A549 (cell line): ENCODE measurements around the gene DAB2. TPM values are rescaled to one million over a fixed set of nuclear protein-coding genes. Genes with fewer than 3 reads are reported as not detected.
A peak's percentile ranks its signal among the peaks of the same experiment; 100 is the strongest.
"Not testable (repeated sequence)": the region's sequence is repeated elsewhere in the genome, so short reads cannot be mapped to it uniquely, and the experiment has no call there.

Source experiments
- ATAC-seq, 2 experiments: fragments of 200-7000 bp in 1 of 2; fragments of >200 bp in 1 of 2; cut with Nextera tagmentation in 1 of 2; cut with Tn5 transposase in 1 of 2; 3 replicates each; pipeline versions ENCODE4 v1.8.0 to v1.9.1; 2018 to 2020; ENCODE audit warnings: mild to moderate bottlenecking in 1 of 2, moderate library complexity in 1 of 2
- CTCF ChIA-PET: fragments of 300-600 bp; sonication (Branson Sonifier 250); formaldehyde crosslinking; extraction: SDS; loops from one replicate; lab custom pipeline; 2021; ENCODE audit warnings: antibody characterized with exemption, inconsistent platforms; lab: Yijun Ruan, JAX
- POLR2A ChIA-PET: fragments of 350-600 bp; formaldehyde crosslinking; extraction: SDS; loops from one replicate; lab custom pipeline; 2021; ENCODE audit warnings: antibody characterized with exemption, inconsistent platforms; lab: Yijun Ruan, JAX
- DNase-seq, 2 experiments: peaks; one replicate each; pipeline versions ENCODE4 v3.0.0 to v3.0.0-alpha.2; 2011 to 2016; ENCODE audit warnings: low read depth in 1 of 2, low spot score in 1 of 2
- FAIRE-seq: peaks from 2 replicates; lab custom pipeline; 2011; peaks lifted over from hg19 to GRCh38; lab: Jason Lieb, UNC
- H3K27ac ChIP-seq, 2 experiments: fragments of >200 bp; sonication (Bioruptor Twin); formaldehyde crosslinking; 3 replicates each; pipeline ENCODE4 v1.5.1; 2016 to 2017
- H3K4me1 ChIP-seq: fragments of >200 bp; sonication (Bioruptor Twin); formaldehyde crosslinking; 3 replicates; pipeline ENCODE4 v1.6.1; 2016
- H3K4me2 ChIP-seq: fragments of >200 bp; sonication (Bioruptor Twin); formaldehyde crosslinking; 3 replicates; pipeline ENCODE4 v1.6.1; 2016
- H3K4me3 ChIP-seq: fragments of >200 bp; sonication (Bioruptor Twin); formaldehyde crosslinking; 3 replicates; pipeline ENCODE4 v1.5.1; 2016
- H3K9me3 ChIP-seq: fragments of >200 bp; sonication (Bioruptor Twin); formaldehyde crosslinking; 3 replicates; pipeline ENCODE4 v1.6.1; 2016
- BHLHE40 ChIP-seq: IDR thresholded peaks from 2 replicates; pipeline ENCODE4 v1.6.1; 2012; ENCODE audit warnings: low read depth, low read length, inconsistent platforms
- EP300 ChIP-seq, 2 experiments: fragments of >200 bp; sonication (Bioruptor Twin); formaldehyde crosslinking; IDR thresholded peaks; 2 replicates in 1 of 2; 3 replicates in 1 of 2; pipeline ENCODE4 v1.6.1; 2016 to 2017
- HOXB5 ChIP-seq: fragments of 250-450 bp; sonication (Bioruptor Pico); IDR thresholded peaks from 2 replicates; pipeline ENCODE4 v1.5.0; 2020; ENCODE audit warnings: mild to moderate bottlenecking, moderate library complexity
- JUN ChIP-seq, 2 experiments: fragments of >200 bp; sonication (Bioruptor Twin); formaldehyde crosslinking; IDR thresholded peaks; 2 replicates in 1 of 2; 3 replicates in 1 of 2; pipeline ENCODE4 v1.6.1; 2016 to 2017
- MYC ChIP-seq: IDR thresholded peaks from 2 replicates; pipeline ENCODE4 v1.6.1; 2012; ENCODE audit warnings: mild to moderate bottlenecking, inconsistent platforms, low read length, improper control_type of control experiment, borderline replicate concordance
- RARB ChIP-seq: fragments of 250-450 bp; sonication (Bioruptor Pico); IDR thresholded peaks from 2 replicates; pipeline ENCODE4 v1.8.0; 2021; ENCODE audit warnings: mild to moderate bottlenecking, moderate library complexity
- RCOR1 ChIP-seq: fragments of 150-350 bp; IDR thresholded peaks from 2 replicates; pipeline ENCODE4 v1.6.1; 2014; ENCODE audit warnings: antibody characterized with exemption, low read length, low read depth
- RFX5 ChIP-seq: fragments of 450-650 bp; IDR thresholded peaks from 2 replicates; pipeline ENCODE4 v1.7.1; 2014; ENCODE audit warnings: antibody characterized with exemption, mild to moderate bottlenecking, moderate library complexity
- SMC3 ChIP-seq: fragments of >200 bp; sonication (Bioruptor Twin); formaldehyde crosslinking; IDR thresholded peaks from 3 replicates; pipeline ENCODE4 v1.6.1; 2018; ENCODE audit warnings: inconsistent platforms
- ZFP36 ChIP-seq: fragments of 450-650 bp; IDR thresholded peaks from 2 replicates; pipeline ENCODE4 v1.6.1; 2014; ENCODE audit warnings: borderline replicate concordance; ENCODE audit not compliant: partially characterized antibody
- ZNF302 ChIP-seq: fragments of 250-450 bp; sonication (Bioruptor Pico); IDR thresholded peaks from 2 replicates; pipeline ENCODE4 v1.9.0; 2021; ENCODE audit warnings: inconsistent platforms, mild to moderate bottlenecking, moderate library complexity
- ZSCAN20 ChIP-seq: fragments of 250-450 bp; sonication (Bioruptor Pico); IDR thresholded peaks from 2 replicates; pipeline ENCODE4 v1.8.0; 2022; ENCODE audit warnings: mild to moderate bottlenecking, moderate library complexity
- WGBS: methylation state at CpG from one replicate; pipeline ENCODE4 v1.1.6; 2017; ENCODE audit errors: missing lambda C conversion rate; 5-methylcytosine and 5-hydroxymethylcytosine counted together
- polyA plus RNA-seq, 4 experiments: library from polyadenylated mRNA; depleted of rRNA in 3 of 4; stranded (reverse); fragments of >200 nt; fragmentation: RNase III in 1 of 4; extraction: RNeasy Plus Mini Kit Qiagen cat#74134 plus additional on column Dnase treatment in 1 of 4; gene quantifications; 2 replicates in 3 of 4; 3 replicates in 1 of 4; pipeline ENCODE4 v1.2.3, GENCODE V29; 2011 to 2017
- TF ChIP-seq, protein P1 (sequence below): fragments of >200 bp; sonication (Bioruptor Twin); formaldehyde crosslinking; IDR thresholded peaks from 3 replicates; pipeline ENCODE4 v1.5.1; 2016

The DAB2 gene
- polyA plus RNA-seq, 2 of the 4 experiments (the other 2 are of a cell fraction) = 13.6 to 17.1 TPM

DNA sequence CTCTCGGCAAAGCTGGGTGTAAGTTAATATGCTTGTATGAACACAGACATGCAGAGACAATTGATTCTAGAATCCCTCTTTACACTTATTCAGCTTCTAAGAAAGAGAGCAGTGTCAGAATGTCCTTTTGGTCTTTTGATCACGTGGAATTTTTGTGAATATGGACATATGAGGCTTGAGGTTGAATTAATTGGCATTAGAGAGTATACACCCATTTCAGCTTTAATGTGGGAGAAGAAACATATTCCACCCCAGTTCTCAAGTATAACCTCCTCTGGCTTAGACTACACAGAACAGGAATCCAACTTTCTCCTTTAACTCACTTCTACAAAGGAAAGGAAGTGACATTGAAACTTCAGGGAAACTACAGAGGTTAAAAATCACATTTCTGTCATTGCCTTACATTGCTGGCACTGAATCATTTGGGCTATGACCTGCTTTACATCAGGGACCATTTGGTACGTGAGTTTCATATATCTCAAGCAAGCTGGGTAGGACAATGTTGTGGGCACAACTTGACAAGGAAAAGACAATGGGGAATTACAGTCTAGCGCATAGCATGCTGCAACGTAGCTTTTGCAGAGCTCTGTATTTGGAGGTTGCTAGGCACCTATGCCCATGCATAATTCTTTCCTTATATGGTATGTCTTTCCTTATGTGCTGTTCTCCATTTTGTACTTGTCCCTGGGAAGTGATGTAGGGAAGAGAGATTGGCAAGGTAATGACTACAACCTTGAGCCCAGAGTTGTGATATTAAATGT, 19.5 kb downstream of the DAB2 start:
- POLR2A ChIA-PET = no interaction called here
- no peak for TF ChIP-seq ZSCAN20 (CRISPR knock-in tag)
- TF ChIP-seq, all 56 proteins: peak for 0
- H3K4me1 ChIP-seq = peaks cover 22% of the 10 kb centered on the region
- CTCF ChIA-PET = interaction anchor here (1.1 to 2.1 kb wide), 4 partner anchors 20 to 188 kb away, joined by 3 to 10 read pairs (median 5); partner anchors contain the start of gene DAB2
- FAIRE-seq (no peak), ATAC-seq (peak in 1 of 2 experiments; percentile 53; a peak in 4 of 6 replicates), DNase-seq (no peak)
- H3K4me3 ChIP-seq = no peak overlapping the region
- no peaks in the 10 kb centered on the region for H3K9me3 ChIP-seq
- no peak overlapping the region for H3K4me2 ChIP-seq
- H3K27ac ChIP-seq = no peak overlapping the region
- 72% methylated on average over 5 of the region's 5 CpGs for WGBS

DNA sequence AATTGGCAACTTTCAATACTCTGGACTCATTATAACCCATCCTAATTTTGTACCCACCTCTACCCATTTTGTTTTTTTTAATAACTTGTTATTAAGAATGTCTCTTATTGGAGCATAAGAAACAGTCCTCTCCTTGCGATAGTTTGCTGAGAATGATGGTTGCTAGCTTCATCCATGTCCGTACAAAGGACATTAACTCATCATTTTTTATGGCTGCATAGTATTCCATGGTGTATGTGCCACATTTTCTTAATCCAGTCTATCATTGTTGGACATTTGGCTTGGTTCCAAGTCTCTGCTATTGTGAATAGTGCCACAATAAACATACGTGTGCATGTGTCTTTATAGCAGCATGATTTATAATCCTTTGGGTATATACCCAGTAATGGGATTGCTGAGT, 21.0 kb downstream of the DAB2 start:
- FAIRE-seq, H3K4me2 ChIP-seq, H3K9me3 ChIP-seq, H3K4me3 ChIP-seq, POLR2A ChIA-PET, DNase-seq, ATAC-seq, H3K27ac ChIP-seq: not testable (repeated sequence)
- H3K4me1 ChIP-seq = peaks cover 31% of the 10 kb centered on the region
- CTCF ChIA-PET = interaction anchor here (0.6 to 2.1 kb wide), 3 partner anchors 21 to 198 kb away, joined by 3 to 10 read pairs (median 3); partner anchors contain the start of gene DAB2
- 92% methylated on average over 3 of the region's 3 CpGs for WGBS

DNA sequence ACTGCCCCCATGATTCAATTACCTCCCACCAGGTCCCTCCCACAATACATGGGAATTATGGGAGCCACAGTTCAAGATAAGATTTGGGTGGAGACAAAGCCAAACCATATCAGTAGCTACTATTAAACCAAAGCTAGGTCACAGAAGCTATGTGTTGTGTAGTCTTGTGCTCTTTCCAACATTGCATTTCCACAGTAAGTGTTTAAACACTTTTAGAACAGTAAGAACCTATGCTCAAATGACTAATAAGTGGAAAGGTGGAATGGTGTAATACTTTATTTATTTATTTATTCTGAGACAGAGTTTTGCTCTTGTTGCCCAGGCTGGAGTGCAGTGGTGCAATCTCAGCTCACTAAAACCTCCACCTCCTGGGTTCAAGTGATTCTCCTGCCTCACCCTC, 22.6 kb downstream of the DAB2 start:
- Histone ChIP-seq H3K4me1 (peaks cover 36% of the 10 kb centered on the region), H3K27ac (peak overlapping the region; percentile 19 to 20; a peak in 2 of 6 replicates)
- DNase-seq, FAIRE-seq, POLR2A ChIA-PET, H3K4me3 ChIP-seq, ATAC-seq, H3K9me3 ChIP-seq, H3K4me2 ChIP-seq: not testable (repeated sequence)
- CTCF ChIA-PET = interaction anchor here (1.3 to 3.3 kb wide), 5 partner anchors 12 to 146 kb away, joined by 3 to 17 read pairs (median 4); partner anchors contain the start of gene DAB2

DNA sequence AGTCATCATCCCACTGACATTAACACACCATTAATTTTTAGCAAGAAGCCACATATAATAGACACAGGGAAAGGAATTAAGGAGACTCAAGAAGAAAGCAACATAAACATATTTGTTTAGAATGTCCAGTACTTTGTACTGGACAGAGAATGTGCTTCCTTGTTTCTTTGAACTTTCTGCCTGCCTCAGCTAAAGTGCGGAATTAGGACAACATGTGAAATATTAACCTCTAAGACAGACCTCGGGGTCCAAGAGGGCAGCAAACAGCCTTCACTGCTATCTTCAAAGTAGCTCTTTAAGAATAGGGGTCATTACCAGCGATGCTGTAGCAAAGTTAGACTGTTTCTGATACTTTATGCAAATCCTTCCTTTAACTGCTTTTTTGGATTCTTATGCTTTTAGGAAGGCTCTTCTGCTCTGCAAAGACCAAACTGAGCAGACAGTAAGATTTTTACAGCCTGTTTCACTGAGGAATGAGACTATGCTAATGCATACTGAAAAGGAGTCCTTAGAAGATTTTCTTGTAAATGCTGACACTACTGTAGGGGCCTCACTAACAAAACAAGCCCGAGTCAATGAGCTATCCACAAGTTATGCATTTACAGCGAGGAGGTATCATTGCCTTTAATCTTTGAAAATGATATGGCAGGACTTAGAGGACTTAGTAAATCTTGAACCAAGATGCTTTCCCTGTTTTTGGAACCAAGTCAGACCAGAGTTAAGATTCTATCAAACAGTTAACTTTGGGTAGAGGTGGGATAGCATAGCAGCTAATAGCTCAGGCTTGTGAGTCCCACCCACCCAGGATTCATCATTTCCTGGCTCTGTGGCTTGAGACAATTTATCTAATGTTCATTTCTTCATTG, 23.8 kb downstream of the DAB2 start:
- DNase-seq (no peak), FAIRE-seq (no peak), ATAC-seq (no peak)
- H3K4me2 ChIP-seq = peak overlapping the region; percentile 59
- peaks cover 36% of the 10 kb centered on the region for H3K4me1 ChIP-seq
- no peak overlapping the region for H3K4me3 ChIP-seq
- H3K27ac ChIP-seq = peak overlapping the region; percentile 75 to 78
- H3K9me3 ChIP-seq = no peaks in the 10 kb centered on the region
- CTCF ChIA-PET = interaction anchor here (0.7 to 3.3 kb wide), 8 partner anchors 13 to 184 kb away, joined by 3 to 17 read pairs (median 4); partner anchors contain the start of gene DAB2
- TF ChIP-seq ZNF302 (no peak), RFX5 (no peak), RCOR1 (no peak), HOXB5 (CRISPR knock-in tag) (no peak), EP300 (IDR thresholded peaks at IDR 0.05) (no peak), ZFP36 (no peak), SMC3 (no peak), MYC (no peak), BHLHE40 (no peak), RARB (no peak), JUN (IDR thresholded peaks at IDR 0.05) (no peak)
- TF ChIP-seq, protein P1, sequence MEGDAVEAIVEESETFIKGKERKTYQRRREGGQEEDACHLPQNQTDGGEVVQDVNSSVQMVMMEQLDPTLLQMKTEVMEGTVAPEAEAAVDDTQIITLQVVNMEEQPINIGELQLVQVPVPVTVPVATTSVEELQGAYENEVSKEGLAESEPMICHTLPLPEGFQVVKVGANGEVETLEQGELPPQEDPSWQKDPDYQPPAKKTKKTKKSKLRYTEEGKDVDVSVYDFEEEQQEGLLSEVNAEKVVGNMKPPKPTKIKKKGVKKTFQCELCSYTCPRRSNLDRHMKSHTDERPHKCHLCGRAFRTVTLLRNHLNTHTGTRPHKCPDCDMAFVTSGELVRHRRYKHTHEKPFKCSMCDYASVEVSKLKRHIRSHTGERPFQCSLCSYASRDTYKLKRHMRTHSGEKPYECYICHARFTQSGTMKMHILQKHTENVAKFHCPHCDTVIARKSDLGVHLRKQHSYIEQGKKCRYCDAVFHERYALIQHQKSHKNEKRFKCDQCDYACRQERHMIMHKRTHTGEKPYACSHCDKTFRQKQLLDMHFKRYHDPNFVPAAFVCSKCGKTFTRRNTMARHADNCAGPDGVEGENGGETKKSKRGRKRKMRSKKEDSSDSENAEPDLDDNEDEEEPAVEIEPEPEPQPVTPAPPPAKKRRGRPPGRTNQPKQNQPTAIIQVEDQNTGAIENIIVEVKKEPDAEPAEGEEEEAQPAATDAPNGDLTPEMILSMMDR = no peak
- TF ChIP-seq, all 56 proteins: peak for 0
- 46% methylated on average over 5 of the region's 5 CpGs for WGBS
- POLR2A ChIA-PET = interaction anchor here (2.9 kb wide), 1 partner anchor 24 kb away, joined by 25 read pairs; the partner anchor contains the start of gene DAB2
